OCI-LY7 (cell line): ENCODE results near the gene SCCPDH.
"Not testable (repeated sequence)": the region's sequence is repeated elsewhere in the genome, so short reads cannot be mapped to it uniquely, and the experiment has no call there.

Experiments
- CTCF ChIP-seq: fragments of 200-600 bp; sonication (generic); conservative IDR thresholded peaks from 2 replicates; pipeline ENCODE4 v1.5.1; 2014; ENCODE audit warnings: mild to moderate bottlenecking, antibody characterized with exemption, low read length, moderate library complexity, mixed read lengths
- EZH2phosphoT487 ChIP-seq: fragments of 200-600 bp; sonication (generic); IDR thresholded peaks from 2 replicates; pipeline ENCODE4 v1.6.1; 2018; ENCODE audit warnings: low read depth, borderline replicate concordance, mild to moderate bottlenecking, mixed run types, antibody characterized with exemption, low read length, moderate library complexity, mixed read lengths

- not testable (repeated sequence) for TF ChIP-seq CTCF, EZH2phosphoT487
Observed at GRCh38 chr1:246731873-246732272, 7.7 kb downstream of the SCCPDH start.
